NK-92 (cell line): ENCODE measurements around the gene TWIST2.

ENCODE experiments used
- DNase-seq: peaks from one replicate; lab custom pipeline; 2025; ENCODE audit not compliant: unreplicated experiment; lab: John Stamatoyannopoulos, UW

Gene TWIST2

GRCh38 chr2:238903141-238903540 lies 55.3 kb downstream of the TWIST2 start:
- DNase-seq = no peak

- no peak for DNase-seq
Observed at GRCh38 chr2:238904177-238904576, 56.3 kb downstream of the TWIST2 start.

- no peak for DNase-seq
Observed at GRCh38 chr2:238904716-238905115, 56.8 kb downstream of the TWIST2 start.

DNA sequence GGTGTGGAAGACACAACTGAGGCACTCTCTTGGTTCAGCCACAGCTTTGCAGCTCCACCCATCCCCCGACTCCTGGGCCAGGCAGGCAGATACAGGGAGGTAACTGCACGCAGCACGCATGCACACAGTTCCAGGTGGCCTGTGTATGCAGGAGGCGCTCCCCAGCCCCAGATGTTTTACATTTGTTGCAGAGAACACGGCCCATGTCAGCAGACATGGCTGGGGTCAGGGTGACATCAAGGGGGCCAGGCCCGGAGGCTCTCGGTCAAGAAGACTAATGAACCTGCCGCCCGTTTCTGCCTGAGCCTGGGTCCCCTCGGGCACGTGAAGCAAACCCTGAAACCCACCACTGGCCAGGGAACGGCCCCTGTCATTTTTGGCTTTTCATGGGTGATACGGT lies 57.3 kb downstream of the TWIST2 start:
- DNase-seq = no peak

GRCh38 chr2:238905644-238906043 lies 57.8 kb downstream of the TWIST2 start:
- no peak for DNase-seq

DNA sequence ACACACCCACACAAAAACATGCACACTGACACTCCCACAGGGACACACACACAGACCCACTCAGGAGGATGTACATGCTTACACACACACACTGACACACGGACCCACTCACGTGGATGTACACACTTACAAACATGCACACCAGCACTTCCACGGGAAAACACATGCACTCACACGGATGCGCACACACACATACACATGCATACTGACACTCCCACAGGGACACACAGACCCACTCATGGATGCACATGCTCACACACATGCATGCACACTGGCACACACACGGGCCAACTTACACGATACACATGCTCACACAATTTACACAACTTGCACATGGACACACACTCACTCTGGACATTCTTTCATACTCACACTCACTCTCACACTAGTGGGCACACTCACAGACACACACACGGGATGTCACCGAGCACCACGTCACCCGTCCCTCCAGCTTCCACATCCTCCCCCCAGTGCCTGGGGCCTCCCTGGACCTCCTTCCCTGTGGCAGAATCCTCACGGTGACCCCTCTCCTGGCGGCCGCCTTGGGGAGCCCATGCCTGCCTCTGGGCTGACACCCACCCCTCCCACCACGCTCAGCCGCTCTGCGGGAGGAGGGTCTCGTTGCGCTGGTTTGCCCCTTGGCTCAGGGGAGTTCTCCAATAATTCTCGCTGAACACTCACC lies 58.5 kb downstream of the TWIST2 start:
- DNase-seq = no peak

- no peak for DNase-seq
Observed at GRCh38 chr2:238906936-238907716, 59.2 kb downstream of the TWIST2 start.

DNA sequence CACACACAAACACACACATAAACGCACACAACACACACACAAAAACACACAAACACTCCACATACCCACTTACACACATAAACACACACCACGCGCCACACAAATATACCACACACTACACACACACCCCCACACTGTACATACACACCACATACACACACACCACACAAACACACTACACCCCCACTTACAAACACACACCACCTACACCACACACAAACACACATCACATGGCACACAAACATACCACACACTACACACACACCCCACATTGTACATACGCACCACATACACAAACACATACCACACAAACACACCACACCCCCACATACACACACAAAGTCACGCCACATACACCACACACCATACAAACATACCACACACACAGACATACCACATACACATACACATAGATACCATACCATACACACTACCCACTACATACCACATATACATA lies 59.9 kb downstream of the TWIST2 start:
- DNase-seq = no peak

- no peak for DNase-seq
Observed at GRCh38 chr2:238908960-238909951, 61.4 kb downstream of the TWIST2 start.

- no peak for DNase-seq
Observed at GRCh38 chr2:238910751-238911351, 63.0 kb downstream of the TWIST2 start.

DNA sequence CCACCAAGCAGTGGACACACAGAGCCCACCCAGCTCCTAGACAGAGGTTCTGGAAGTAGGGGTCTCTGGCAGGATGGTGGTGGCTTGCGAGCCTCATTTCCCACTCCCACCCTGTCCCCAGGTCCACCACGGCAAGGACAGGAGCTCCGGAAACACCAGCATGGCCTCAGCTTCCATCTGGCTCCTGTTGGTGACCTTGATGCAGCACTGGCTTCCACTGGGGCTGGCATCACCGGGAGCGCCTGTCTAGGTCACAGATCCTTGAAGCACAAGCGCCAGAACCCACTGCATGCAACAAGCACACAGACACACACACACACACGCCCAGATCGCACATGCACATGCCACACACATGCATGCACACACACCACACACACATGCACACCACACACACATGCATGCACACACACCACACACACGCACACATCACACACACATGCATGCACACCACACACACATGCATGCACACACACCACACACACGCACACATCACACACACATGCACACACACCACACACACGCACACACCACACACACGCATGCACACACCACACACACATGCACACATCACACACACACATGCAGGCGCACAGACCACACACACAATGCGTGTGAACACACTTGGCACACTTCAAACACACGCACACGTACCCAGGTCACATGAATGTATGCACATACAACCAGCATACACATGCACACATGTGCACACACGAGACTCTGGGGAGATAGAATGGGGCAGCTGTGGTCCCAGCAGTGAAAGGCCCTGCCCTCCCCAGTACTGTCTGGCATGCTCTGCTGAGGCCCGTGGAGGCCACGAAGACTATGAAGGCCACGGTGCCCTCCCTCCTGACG lies 63.7 kb downstream of the TWIST2 start:
- no peak for DNase-seq

DNA sequence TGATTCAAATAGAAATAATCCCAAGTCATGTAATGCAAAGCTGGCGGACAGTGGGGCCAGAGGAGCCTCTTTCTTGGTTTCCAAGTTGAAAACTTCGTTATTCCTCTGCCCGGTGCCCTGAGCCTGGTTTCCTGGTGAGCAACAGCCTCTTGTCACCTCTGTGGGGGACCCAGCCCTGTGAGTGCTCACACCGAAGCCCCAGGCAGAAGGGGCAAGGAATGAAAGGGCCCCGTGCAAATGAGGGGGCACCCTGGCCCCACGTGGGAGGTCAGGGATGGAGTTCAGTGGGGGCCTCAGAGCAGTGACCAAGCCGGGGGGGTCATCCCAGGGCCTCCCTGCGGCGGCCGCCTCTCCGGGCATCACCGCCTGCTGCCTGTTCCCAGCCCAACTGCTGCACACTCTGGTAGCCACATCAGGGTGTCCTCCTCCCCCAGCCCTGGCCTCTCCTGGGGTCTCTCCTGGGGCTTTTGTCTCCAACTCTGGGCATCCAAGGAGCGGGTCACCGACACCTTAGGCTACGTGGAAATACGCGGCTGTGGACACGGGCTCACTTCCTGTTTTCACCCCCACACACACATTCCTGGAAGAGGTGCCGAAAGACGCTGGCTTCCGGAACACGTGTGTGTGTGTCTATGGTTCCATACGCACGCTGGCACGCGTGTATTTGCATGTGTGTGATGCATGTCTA lies 64.5 kb downstream of the TWIST2 start:
- DNase-seq = no peak

DNA sequence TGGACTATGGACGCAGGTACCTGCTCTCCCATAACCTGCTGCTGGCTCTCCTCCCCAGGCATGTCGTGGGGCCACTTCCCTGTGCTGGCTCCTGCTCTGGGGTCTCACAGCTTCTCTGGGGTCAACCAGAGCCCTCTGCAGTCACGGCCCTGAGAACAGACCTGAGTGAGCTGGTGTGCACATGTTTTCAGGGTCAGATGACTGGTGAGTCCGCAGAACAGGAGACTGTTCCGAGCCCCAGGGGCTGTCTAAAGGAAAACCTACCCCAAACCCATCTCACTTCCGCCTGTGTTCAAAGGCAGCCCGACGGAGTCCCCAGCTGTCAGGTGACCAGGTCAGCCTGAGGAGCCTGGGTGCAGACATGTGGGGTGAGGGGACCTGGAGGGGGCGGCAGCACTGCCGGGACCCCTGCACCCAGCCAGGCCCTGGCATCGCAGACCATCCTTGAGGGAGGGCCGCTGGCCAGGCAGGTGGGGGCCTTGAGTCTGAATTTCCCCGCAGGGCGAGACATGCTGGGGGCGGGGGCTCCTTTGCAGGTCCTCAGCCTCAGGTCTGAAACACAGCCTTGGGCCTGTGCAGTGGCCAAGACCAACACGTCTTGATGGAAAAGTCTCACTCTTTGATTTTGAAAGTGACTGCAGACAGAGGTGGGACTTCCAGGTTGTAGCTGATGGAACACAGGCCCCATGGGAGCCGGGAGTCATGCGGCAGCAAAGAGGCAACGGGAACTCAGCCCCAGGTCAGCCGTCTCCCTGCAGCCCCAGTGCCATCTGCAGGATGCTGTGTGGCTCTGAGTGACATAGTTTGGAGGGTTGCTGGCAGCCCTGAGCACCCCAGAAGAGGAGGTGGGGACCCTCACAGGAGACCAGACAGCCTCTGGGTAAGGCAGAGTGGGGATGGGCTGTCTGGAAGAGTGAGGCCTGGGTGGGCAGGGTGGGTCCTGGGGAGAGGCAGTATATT lies 65.3 kb downstream of the TWIST2 start:
- no peak for DNase-seq

GRCh38 chr2:238913931-238914647 lies 66.2 kb downstream of the TWIST2 start:
- DNase-seq = no peak

DNA sequence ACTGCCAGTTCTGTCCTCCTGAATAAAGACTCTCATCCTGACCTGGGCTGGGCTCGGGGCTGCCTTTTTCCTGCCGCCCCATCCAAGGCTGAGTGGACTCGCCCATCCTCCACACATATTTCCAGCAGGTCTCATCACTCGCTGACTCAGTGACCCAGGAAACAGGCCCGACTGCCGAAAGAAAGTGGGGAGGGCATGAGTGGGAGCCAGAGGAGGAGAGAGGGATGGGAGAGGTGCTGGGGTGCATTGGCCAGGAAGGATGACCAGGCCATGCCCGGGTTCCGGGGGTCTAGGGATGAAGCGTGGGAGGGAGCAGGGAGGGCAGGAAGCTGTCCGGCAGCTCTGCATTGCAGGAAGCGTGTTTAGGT lies 66.7 kb downstream of the TWIST2 start:
- no peak for DNase-seq

- no peak for DNase-seq
Observed at GRCh38 chr2:238915196-238915595, 67.3 kb downstream of the TWIST2 start.

- DNase-seq = no peak
Observed at GRCh38 chr2:238915596-238915995, 67.7 kb downstream of the TWIST2 start.
